ENCODE results near the gene CFAP410. TPM values are rescaled to one million over a fixed set of nuclear protein-coding genes. Genes with fewer than 3 reads are reported as not detected.

Gene CFAP410
- total RNA-seq, 1 donor from 2014 or later, result 27.6 TPM

GRCh38 chr21:44290327-44291077 lies 48.7 kb downstream of the CFAP410 start:
- no peak overlapping the region for H3K27ac Mint-ChIP-seq
- peaks cover 15% of the 10 kb centered on the region for H3K27me3 Mint-ChIP-seq (ENCODE audit: low read depth)

GRCh38 chr21:44289381-44290010 lies 49.7 kb downstream of the CFAP410 start:
- H3K27ac Mint-ChIP-seq, result no peak overlapping the region
- no peak overlapping the region for H3K4me3 Mint-ChIP-seq
- no peaks in the 10 kb centered on the region for H3K36me3 Mint-ChIP-seq
- H3K9me3 Mint-ChIP-seq, result no peaks in the 10 kb centered on the region
- TF ChIP-seq CTCF (IDR thresholded peaks at IDR 0.05; ENCODE audit: unreplicated experiment), result no peak
- peaks cover 16% of the 10 kb centered on the region for H3K27me3 Mint-ChIP-seq (ENCODE audit: low read depth)
- no peaks in the 10 kb centered on the region for H3K4me1 Mint-ChIP-seq
- no peak for DNase-seq (ENCODE audit: low spot score in 2 of 2, unreplicated experiment in 2 of 2)

More at GRCh38 chr21:44290327-44291077, 48.7 kb downstream of the CFAP410 start:
- no peak for TF ChIP-seq CTCF (IDR thresholded peaks at IDR 0.05; ENCODE audit: unreplicated experiment)
- Mint-ChIP-seq H3K4me3 (no peak overlapping the region), H3K4me1 (peaks cover 4% of the 10 kb centered on the region), H3K36me3 (no peaks in the 10 kb centered on the region), H3K9me3 (no peaks in the 10 kb centered on the region)
- DNase-seq (ENCODE audit: low spot score in 2 of 2, unreplicated experiment in 2 of 2), result no peak

GRCh38 chr21:44288251-44289110 lies 50.7 kb downstream of the CFAP410 start:
- Mint-ChIP-seq H3K27me3 (ENCODE audit: low read depth) (peaks cover 16% of the 10 kb centered on the region), H3K4me1 (peaks cover 5% of the 10 kb centered on the region), H3K27ac (no peak overlapping the region), H3K9me3 (no peaks in the 10 kb centered on the region), H3K36me3 (no peaks in the 10 kb centered on the region), H3K4me3 (no peak overlapping the region)
- DNase-seq (ENCODE audit: low spot score in 2 of 2, unreplicated experiment in 2 of 2), result no peak
- TF ChIP-seq CTCF (IDR thresholded peaks at IDR 0.05; ENCODE audit: unreplicated experiment), result no peak

- no peak for TF ChIP-seq CTCF (IDR thresholded peaks at IDR 0.05; ENCODE audit: unreplicated experiment)
- Mint-ChIP-seq H3K4me1 (peaks cover 15% of the 10 kb centered on the region), H3K9me3 (no peaks in the 10 kb centered on the region), H3K27ac (no peak overlapping the region), H3K4me3 (no peak overlapping the region), H3K27me3 (ENCODE audit: low read depth) (peaks cover 16% of the 10 kb centered on the region), H3K36me3 (no peaks in the 10 kb centered on the region)
- DNase-seq (ENCODE audit: low spot score in 2 of 2, unreplicated experiment in 2 of 2), result no peak
Measured at GRCh38 chr21:44286716-44287632, 52.2 kb downstream of the CFAP410 start.

All from mesothelial cell of epicardium (in vitro differentiated cells).